SK-N-SH (cell line): ENCODE measurements around the gene VWA5B1. TPM values are rescaled to one million over a fixed set of nuclear protein-coding genes. Genes with fewer than 3 reads are reported as not detected.

Source experiments
- CTCF ChIA-PET: fragments of 300-600, 350-600 bp; formaldehyde crosslinking; extraction: SDS; loops from one replicate; lab custom pipeline; 2021; lab: Yijun Ruan, JAX
- POLR2A ChIA-PET: fragments of 350-600 bp; sonication (Branson Sonifier 250); formaldehyde crosslinking; extraction: SDS; loops from one replicate; lab custom pipeline; 2020; ENCODE audit warnings: antibody characterized with exemption, inconsistent platforms; lab: Yijun Ruan, JAX
- DNase-seq: peaks from one replicate; pipeline ENCODE4 v3.0.0; 2012
- H2AFZ ChIP-seq: fragments of 200-600 bp; sonication (generic); 2 replicates; pipeline ENCODE4 v1.8.1; 2016; ENCODE audit warnings: antibody characterized with exemption, mild to moderate bottlenecking, low read depth
- H3F3A ChIP-seq: fragments of 200-600 bp; sonication (generic); replicated peaks from 2 replicates; pipeline ENCODE3; 2016; ENCODE audit warnings: antibody characterized with exemption, mild to moderate bottlenecking; ENCODE audit not compliant: insufficient read depth
- H3K27ac ChIP-seq, 2 experiments: fragments of 200-500 bp in 1 of 2; fragments of 200-600 bp in 1 of 2; sonication (Bioruptor generic) in 1 of 2; sonication (generic), shearing (Covaris generic) in 1 of 2; 2 replicates each; pipeline versions ENCODE4 v1.5.1 to v1.6.1; 2014 to 2016; ENCODE audit warnings: low read depth in 2 of 2, inconsistent platforms in 1 of 2, low read length in 1 of 2, mild to moderate bottlenecking in 1 of 2, mixed read lengths in 1 of 2
- H3K27me3 ChIP-seq: fragments of 200-600 bp; sonication (generic), shearing (Covaris generic); 2 replicates; pipeline ENCODE4 v1.6.1; 2016; ENCODE audit warnings: mixed run types; ENCODE audit not compliant: insufficient read depth
- H3K36me3 ChIP-seq, 2 experiments: fragments of 200-500 bp in 1 of 2; fragments of 200-600 bp in 1 of 2; sonication (Bioruptor generic) in 1 of 2; sonication (generic) in 1 of 2; replicated peaks in 1 of 2; 2 replicates each; pipeline versions ENCODE3 to v1.5.1; 2014 to 2016; ENCODE audit warnings: low read length in 1 of 2, mild to moderate bottlenecking in 1 of 2; ENCODE audit not compliant: insufficient read depth in 2 of 2, control insufficient read depth in 1 of 2
- H3K4me1 ChIP-seq, 2 experiments: fragments of 200-500 bp in 1 of 2; fragments of 200-600 bp in 1 of 2; sonication (Bioruptor generic) in 1 of 2; sonication (generic), shearing (Covaris generic) in 1 of 2; 2 replicates each; pipeline versions ENCODE4 v1.5.1 to v1.6.1; 2014 to 2016; ENCODE audit warnings: low read depth in 1 of 2, low read length in 1 of 2, mixed run types in 1 of 2; ENCODE audit not compliant: insufficient read depth in 2 of 2, control insufficient read depth in 1 of 2
- H3K4me2 ChIP-seq: fragments of 200-600 bp; sonication (generic), shearing (Covaris generic); 2 replicates; pipeline ENCODE4 v1.6.1; 2017; ENCODE audit warnings: mixed run types
- H3K4me3 ChIP-seq, 2 experiments: fragments of 200-500 bp in 1 of 2; fragments of 200-600 bp in 1 of 2; sonication (Bioruptor generic) in 1 of 2; sonication (generic), shearing (Covaris generic) in 1 of 2; 2 replicates each; pipeline versions ENCODE4 v1.5.1 to v1.8.1; 2014 to 2016; ENCODE audit warnings: low read depth in 2 of 2, inconsistent platforms in 1 of 2, low read length in 1 of 2, mild to moderate bottlenecking in 1 of 2, mixed read lengths in 1 of 2, moderate library complexity in 1 of 2
- H3K79me2 ChIP-seq: fragments of 200-600 bp; sonication (generic); 2 replicates; pipeline ENCODE4 v1.8.1; 2017; ENCODE audit warnings: mild to moderate bottlenecking; ENCODE audit not compliant: insufficient read depth
- H3K9ac ChIP-seq: fragments of 200-600 bp; sonication (generic); 2 replicates; pipeline ENCODE4 v1.6.1; 2017; ENCODE audit warnings: mixed run types
- H3K9me2 ChIP-seq: fragments of 200-600 bp; sonication (generic); 2 replicates; pipeline ENCODE4 v1.6.1; 2017; ENCODE audit warnings: mixed run types
- H3K9me3 ChIP-seq: fragments of 200-600 bp; sonication (generic); 2 replicates; pipeline ENCODE4 v1.6.1; 2017; ENCODE audit warnings: mixed run types, mild to moderate bottlenecking, moderate library complexity
- H4K20me1 ChIP-seq: fragments of 200-600 bp; sonication (generic); 2 replicates; pipeline ENCODE4 v1.6.1; 2017; ENCODE audit warnings: mild to moderate bottlenecking, mixed run types; ENCODE audit not compliant: insufficient read depth
- CHD2 ChIP-seq: fragments of 150-350 bp; IDR thresholded peaks from 2 replicates; pipeline ENCODE4 v1.6.1; 2018; ENCODE audit warnings: low read length; ENCODE audit not compliant: partially characterized antibody
- CTCF ChIP-seq: fragments of 200-600 bp; sonication (generic); IDR thresholded peaks from 2 replicates; pipeline ENCODE4 v1.6.1; 2017; ENCODE audit warnings: antibody characterized with exemption, mild to moderate bottlenecking, moderate library complexity
- EP300 ChIP-seq, 2 experiments: IDR thresholded peaks; 2 replicates each; pipeline versions ENCODE4 v1.4.0 to v1.6.1; 2012; ENCODE audit warnings: borderline replicate concordance in 1 of 2, low read depth in 1 of 2, low read length in 1 of 2
- EZH2phosphoT487 ChIP-seq: fragments of 200-600 bp; sonication (generic); IDR thresholded peaks from 2 replicates; pipeline ENCODE4 v1.6.1; 2017; ENCODE audit warnings: low read depth, mixed run types, mild to moderate bottlenecking, antibody characterized with exemption, moderate library complexity, borderline replicate concordance
- FOSL2 ChIP-seq: IDR thresholded peaks from 2 replicates; pipeline ENCODE4 v1.4.0; 2012; ENCODE audit warnings: low read depth, mild to moderate bottlenecking, moderate library complexity, borderline replicate concordance
- FOXJ3 ChIP-seq: sonication (generic); formaldehyde crosslinking; IDR thresholded peaks from 2 replicates; pipeline ENCODE4 v1.5.1; 2020; ENCODE audit warnings: mild to moderate bottlenecking, missing genetic modification reagents
- IRF3 ChIP-seq: fragments of 150-350 bp; IDR thresholded peaks from 2 replicates; pipeline ENCODE4 v1.6.1; 2016; ENCODE audit warnings: mild to moderate bottlenecking, low read depth, low read length
- MAX ChIP-seq: IDR thresholded peaks from 2 replicates; pipeline ENCODE4 v1.4.0; 2012; ENCODE audit warnings: low read depth
- MEF2A ChIP-seq: IDR thresholded peaks from 2 replicates; pipeline ENCODE4 v1.4.0; 2012; ENCODE audit warnings: low read depth, borderline replicate concordance
- NRF1 ChIP-seq: IDR thresholded peaks from 2 replicates; pipeline ENCODE4 v1.6.1; 2012; ENCODE audit warnings: low read depth, mild to moderate bottlenecking, low read length
- PBX3 ChIP-seq: IDR thresholded peaks from 2 replicates; pipeline ENCODE4; 2012
- POLR2AphosphoS5 ChIP-seq: IDR thresholded peaks from 2 replicates; pipeline ENCODE4 v1.6.1; 2012; ENCODE audit warnings: low read depth, low read length
- RAD21 ChIP-seq: IDR thresholded peaks from 2 replicates; pipeline ENCODE4 v1.6.1; 2012; ENCODE audit warnings: mild to moderate bottlenecking, low read length
- RXRA ChIP-seq: IDR thresholded peaks from 2 replicates; pipeline ENCODE4 v1.4.0; 2012; ENCODE audit warnings: low read depth, mild to moderate bottlenecking, borderline replicate concordance
- SIN3A ChIP-seq: IDR thresholded peaks from 2 replicates; pipeline ENCODE4 v1.6.1; 2012; ENCODE audit warnings: low read depth, mild to moderate bottlenecking, low read length, moderate library complexity, borderline replicate concordance
- TEAD4 ChIP-seq: IDR thresholded peaks from 2 replicates; pipeline ENCODE4 v1.4.0; 2012; ENCODE audit warnings: mild to moderate bottlenecking, borderline replicate concordance; ENCODE audit not compliant: insufficient read depth
- USF2 ChIP-seq: fragments of 150-350 bp; IDR thresholded peaks from 2 replicates; pipeline ENCODE4 v1.6.1; 2017; ENCODE audit warnings: antibody characterized with exemption, low read length, low read depth, borderline replicate concordance
- WGBS: methylation state at CpG from one replicate; pipeline ENCODE4 v1.1.6; 2017; ENCODE audit warnings: low lambda C conversion rate; 5-methylcytosine and 5-hydroxymethylcytosine counted together
- polyA plus RNA-seq, 3 experiments: library from polyadenylated mRNA; depleted of rRNA; stranded (reverse); fragments of >200 nt; gene quantifications; 2 replicates each; pipeline ENCODE4 v1.2.3, GENCODE V29; 2012

The VWA5B1 gene
- polyA plus RNA-seq, 1 of the 3 experiments (the other 2 are of a cell fraction): not detected

- CTCF ChIA-PET: interaction anchor here (0.6 to 3.5 kb wide), 3 partner anchors 39 to 347 kb away, joined by 3 to 12 read pairs (median 3); no protein-coding TSS in a partner anchor
- no peak for DNase-seq
- Histone ChIP-seq H3K36me3 (no peaks in the 10 kb centered on the region), H3K4me3 (no peak overlapping the region), H3K27ac (no peak overlapping the region), H3K27me3 (peaks cover 5% of the 10 kb centered on the region; the same call in 1 of the 2 replicates), H3K9ac (no peak overlapping the region), H3K9me3 (no peaks in the 10 kb centered on the region), H3K79me2 (no peaks in the 10 kb centered on the region), H2AFZ (no peak overlapping the region), H3K4me1 (peaks cover 0 to 41% of the 10 kb centered on the region in 2 experiments; a peak in 2 of 4 replicates), H3K9me2 (no peaks in the 10 kb centered on the region), H3K4me2 (no peak overlapping the region), H4K20me1 (no peaks in the 10 kb centered on the region), H3F3A (no peaks in the 10 kb centered on the region)
- TF ChIP-seq EP300 (IDR thresholded peaks at IDR 0.05; ENCODE audit: borderline replicate concordance in 1 of 2, low read depth in 1 of 2, low read length in 1 of 2): no peak
- no peak for TF ChIP-seq RAD21
- no peak for TF ChIP-seq NRF1
- no peak for TF ChIP-seq CTCF
- TF ChIP-seq SIN3A: no peak
- TF ChIP-seq RXRA: no peak
- TF ChIP-seq USF2: no peak
- TF ChIP-seq IRF3: no peak
- no peak for TF ChIP-seq TEAD4
- TF ChIP-seq FOXJ3: no peak
- TF ChIP-seq POLR2AphosphoS5: no peak
- TF ChIP-seq CHD2: no peak
- TF ChIP-seq MAX: no peak
- no peak for TF ChIP-seq EZH2phosphoT487
- no peak for TF ChIP-seq FOSL2
- TF ChIP-seq PBX3: no peak
- TF ChIP-seq MEF2A: no peak
- POLR2A ChIA-PET: no interaction called here
- 61% methylated on average over 11 of the region's 11 CpGs for WGBS
Observed at GRCh38 chr1:20322081-20322824, 31.6 kb downstream of the VWA5B1 start.
